Activated gamma-delta T cell treated with anti-CD3 and anti-CD28 coated beads, Interleukin-2, amount 50 U/mL, for 16 hours (primary cell): Measurements from ENCODE around the gene ATP9B.
"Not testable (repeated sequence)": the region's sequence is repeated elsewhere in the genome, so short reads cannot be mapped to it uniquely, and the experiment has no call there.

Source experiments
- DNase-seq: peaks from one replicate; pipeline ENCODE4 v3.0.0-alpha.2; 2020; ENCODE audit warnings: low read depth

Gene ATP9B

GRCh38 chr18:79285191-79285590 is 216.0 kb downstream of the ATP9B start:
- not testable (repeated sequence) for DNase-seq

- not testable (repeated sequence) for DNase-seq
These were observed 221.2 kb downstream of the ATP9B start for GRCh38 chr18:79290409-79290808.

DNA sequence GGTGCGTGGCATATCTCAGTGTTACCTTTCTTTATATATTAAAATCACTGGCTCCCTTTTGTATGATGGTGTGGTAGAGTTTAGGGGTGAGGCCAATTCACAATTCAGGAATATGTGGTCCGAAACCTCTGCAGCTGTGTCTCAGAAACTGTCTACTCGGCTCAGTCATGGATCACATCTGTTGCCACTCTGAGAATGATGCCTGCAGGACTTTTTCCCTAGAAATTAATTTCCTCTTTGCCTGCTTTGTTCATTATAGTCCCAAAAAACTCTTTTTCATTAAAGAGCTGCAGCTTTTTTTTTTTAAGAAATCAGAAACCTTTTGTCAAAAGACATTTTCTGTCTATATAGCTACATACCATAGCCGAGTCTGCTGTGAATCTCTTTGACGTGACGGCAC is 221.7 kb downstream of the ATP9B start:
- no peak for DNase-seq

- DNase-seq: no peak
These were observed 225.0 kb downstream of the ATP9B start for GRCh38 chr18:79294235-79294634.

DNA sequence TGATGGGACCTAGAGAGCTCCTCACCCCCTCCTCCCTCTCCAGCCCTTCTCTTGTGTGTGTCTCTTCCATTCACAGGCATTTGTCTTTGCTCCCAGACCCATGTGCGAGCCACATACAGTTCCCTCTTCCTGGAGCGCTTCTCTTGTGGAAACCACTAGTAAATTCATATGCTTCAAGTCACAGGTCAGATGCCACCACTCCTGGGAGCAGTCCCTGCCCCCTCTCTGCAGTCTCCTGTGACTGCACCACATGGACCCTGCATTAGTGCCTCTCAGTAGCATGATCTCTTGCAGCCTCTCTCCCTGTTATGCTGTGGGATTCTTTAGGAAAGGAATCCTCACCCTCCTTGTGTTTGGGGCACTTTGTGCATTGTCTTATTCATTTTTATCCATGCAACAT is 230.1 kb downstream of the ATP9B start:
- no peak for DNase-seq

GRCh38 chr18:79299711-79300110 is 230.5 kb downstream of the ATP9B start:
- no peak for DNase-seq

DNA sequence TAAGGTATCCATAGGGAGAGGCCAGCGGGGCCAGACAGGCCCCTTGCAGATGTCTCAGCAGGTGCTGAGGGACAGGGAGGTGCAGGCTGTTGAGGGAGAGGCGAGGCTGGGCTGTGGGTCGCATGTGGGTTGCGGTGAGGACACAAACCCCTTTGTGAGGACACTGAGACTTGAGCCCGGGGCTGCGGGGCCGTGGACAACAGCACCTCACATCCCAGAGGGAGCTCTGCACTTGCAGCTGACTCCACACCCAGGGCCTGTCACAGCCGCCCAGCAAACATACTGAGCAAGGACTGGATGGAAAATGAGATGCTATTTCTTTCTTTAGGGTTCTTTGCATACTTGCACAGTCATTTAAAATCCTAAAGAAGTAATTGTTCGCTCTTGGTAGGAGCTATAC is 231.2 kb downstream of the ATP9B start:
- DNase-seq: no peak

GRCh38 chr18:79302120-79302519 is 232.9 kb downstream of the ATP9B start:
- DNase-seq: no peak

- no peak for DNase-seq
These were observed 236.7 kb downstream of the ATP9B start for GRCh38 chr18:79305911-79306310.

DNA sequence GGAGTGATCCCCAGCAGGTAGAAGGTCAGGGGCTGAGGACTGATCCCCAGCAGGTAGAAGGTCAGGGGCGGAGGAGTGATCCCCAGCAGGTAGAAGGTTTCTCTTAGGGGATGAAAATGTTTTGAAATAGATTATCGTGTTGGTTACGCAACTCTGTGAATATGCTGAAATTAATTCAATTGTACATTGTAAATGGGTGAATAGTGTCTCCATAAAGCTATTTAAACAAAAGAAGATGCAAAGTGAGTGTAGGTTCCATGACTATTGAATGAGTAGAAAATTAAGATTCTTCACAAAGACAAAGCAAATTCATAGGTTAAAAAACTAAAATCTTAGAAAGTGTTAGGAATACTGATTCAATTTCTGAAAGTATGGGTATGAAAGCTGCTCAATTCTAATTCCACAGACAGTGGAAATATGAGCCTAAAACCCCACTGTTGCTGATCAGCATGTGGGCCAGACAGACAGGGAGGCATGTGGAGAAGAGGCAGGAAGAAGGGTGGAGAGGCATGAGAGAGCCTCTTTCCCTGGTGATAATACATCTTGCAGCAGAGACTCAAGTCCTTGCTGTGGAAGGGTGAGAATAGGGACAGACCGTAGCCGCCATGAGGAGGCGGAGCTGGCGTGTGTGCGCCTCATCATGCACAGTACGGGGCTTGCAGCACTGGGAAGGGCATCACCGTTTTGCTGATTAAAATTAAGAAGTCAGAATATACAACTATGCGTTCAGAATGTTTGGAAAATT is 240.6 kb downstream of the ATP9B start:
- DNase-seq: no peak

GRCh38 chr18:79314838-79315388 is 245.7 kb downstream of the ATP9B start:
- no peak for DNase-seq

DNA sequence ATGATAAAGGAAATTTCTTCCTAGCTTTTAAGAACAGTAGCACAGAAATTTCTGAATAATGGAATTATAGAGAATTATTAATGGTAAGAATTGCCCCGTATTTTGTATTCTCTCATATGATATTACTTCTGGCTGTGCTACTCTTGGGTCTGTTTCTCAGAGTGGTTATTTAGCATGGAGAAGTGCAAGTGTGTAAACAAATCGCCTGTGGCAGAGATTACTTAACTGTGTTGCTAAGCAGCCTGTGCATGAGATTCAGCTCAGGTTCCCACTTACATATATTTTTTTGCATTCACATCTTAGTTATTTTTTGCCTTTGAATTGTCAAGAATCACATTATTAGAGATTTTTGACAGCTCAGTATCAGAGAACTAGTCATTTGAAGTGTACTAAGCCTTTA is 246.4 kb downstream of the ATP9B start:
- DNase-seq: no peak

- no peak for DNase-seq
These were observed 248.5 kb downstream of the ATP9B start for GRCh38 chr18:79317703-79318102.

DNA sequence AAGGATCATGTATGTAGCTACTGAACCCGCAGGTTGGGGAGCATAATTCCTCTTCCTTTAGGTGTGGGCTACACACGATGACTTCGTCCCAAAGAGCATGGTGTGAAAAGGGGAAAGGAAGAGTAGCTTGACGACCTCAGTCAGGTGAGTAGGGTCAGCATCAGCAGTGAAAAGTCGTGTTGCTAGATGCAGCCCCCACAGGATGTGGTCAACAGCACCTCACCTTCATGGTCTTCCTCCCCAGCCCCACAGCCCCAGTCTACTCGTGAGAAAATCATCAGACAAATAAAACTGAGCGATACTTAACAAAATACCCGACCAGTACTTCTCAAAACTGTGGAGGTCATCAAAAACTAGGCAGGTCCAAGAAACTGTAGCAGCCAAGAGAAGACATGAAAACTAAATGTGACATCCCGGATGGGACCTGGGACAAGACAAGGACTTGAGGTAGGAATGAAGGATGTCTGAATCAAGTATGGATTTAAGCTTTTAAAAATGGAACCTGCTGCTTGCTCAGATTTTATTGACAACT is 249.0 kb downstream of the ATP9B start:
- no peak for DNase-seq

DNA sequence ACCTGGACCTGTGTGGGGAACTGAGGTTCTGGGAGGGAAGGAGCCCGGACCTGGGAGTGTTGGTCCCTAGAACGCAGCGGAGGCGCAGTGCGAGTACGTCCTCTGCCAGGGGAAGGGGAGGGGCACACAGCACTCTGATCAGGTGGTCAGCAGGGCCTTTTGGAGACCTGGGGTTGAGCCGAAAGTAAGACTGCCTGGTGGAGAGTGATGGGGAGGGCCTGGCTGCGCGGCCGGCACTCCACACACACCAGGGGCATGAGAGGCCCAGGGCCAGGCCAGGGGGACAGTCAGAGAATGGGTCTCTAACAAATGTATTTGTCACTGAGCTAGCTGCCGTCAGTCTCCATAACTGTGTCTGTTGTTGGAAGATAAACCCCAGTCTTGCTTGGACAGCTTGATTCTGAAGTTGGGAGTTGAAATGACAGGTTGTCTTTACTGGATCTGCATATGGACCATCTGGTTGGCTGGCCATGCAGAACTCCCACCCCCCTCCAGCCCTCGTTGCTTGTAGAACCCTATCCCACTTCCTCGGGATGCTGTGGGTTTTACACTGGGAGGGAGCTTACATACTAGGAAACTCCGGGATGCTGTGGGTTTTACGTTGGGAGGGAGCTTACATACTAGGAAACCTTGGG is 251.1 kb downstream of the ATP9B start:
- no peak for DNase-seq

DNA sequence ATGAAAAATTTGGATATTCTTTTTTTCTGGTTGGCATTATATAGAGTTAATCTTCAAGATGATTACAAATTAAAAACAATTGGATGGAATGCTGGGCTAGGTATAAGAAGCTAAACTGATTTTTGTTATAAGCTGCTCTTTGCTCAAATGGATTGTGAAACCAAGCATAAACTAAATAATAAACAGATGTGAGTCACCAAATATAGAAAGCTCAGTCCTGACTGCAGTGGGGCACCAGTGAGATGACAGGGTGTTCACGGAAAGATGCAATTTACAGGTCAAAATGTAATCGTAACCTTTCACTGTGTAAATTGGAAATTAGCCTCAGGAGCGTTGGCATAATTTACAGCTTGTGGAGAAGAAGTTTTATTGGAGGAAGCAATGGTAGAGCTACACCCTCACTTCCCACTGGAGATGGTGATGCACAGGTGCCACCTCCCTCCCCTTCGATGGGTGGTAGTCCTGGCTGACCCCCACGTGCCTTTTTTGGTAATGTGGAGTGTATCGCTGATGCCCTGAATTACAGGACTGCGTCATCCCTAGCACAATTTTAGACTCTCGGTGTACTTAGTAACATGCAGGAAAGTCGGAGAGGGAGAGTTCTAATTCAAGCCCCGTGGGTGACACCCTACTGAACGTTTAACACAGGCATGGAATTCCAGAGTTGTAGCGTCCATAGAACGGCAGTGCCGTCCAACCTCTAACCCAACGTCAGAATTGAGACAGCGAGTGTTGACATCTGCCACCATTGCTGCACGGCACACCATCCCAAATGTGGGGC is 252.6 kb downstream of the ATP9B start:
- DNase-seq: no peak

GRCh38 chr18:79322441-79322840 is 253.2 kb downstream of the ATP9B start:
- DNase-seq: no peak

DNA sequence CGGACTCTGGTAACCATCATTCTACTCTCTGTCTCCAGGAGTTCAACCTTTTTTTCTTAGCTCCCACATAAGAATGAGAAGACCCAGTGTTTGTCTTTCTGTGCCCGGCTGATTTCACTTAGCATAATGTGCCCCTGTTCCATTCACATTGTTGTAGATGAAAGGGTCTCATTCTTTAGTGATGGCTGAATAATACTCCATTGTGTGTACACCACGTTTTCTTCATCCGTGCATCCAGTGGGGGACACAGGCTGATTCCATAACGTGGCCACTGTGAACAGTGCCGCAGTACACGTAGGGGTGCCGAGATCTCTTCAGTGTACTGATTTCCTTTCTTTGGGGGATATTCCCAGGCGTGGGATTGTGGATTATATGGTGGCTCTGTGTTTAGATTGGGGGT is 254.3 kb downstream of the ATP9B start:
- DNase-seq: no peak

GRCh38 chr18:79326413-79327198 is 257.4 kb downstream of the ATP9B start:
- DNase-seq: peak; percentile 2

GRCh38 chr18:79327199-79327721 is 258.1 kb downstream of the ATP9B start:
- DNase-seq: peak; percentile 8

DNA sequence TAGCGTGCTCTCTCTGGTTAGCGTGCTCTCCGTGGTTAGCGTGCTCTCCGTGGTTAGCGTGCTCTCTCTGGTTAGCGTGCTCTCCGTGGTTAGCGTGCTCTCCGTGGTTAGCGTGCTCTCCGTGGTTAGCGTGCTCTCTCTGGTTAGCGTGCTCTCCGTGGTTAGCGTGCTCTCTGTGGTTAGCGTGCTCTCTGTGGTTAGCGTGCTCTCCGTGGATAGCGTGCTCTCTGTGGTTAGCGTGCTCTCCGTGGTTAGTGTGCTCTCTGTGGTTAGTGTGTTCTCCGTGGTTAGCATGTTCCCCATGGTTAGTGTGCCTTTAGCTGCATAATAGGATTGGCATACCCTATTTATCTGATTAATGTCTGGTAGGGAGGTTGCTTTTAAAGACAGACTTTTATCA is 258.7 kb downstream of the ATP9B start:
- DNase-seq: not testable (repeated sequence)
